Measurements from ENCODE around the gene PADI1. TPM values are rescaled to one million over a fixed set of nuclear protein-coding genes. Genes with fewer than 3 reads are reported as not detected.

The PADI1 gene
- total RNA-seq, 2 experiments from 2014 or later, result not detected

- H2AFZ ChIP-seq (ENCODE audit: low read length), result no peak overlapping the region
- intact Hi-C loops (cut with micrococcal nuclease; ENCODE audit: unreplicated experiment), result no loop called here
- H3K79me2 ChIP-seq (ENCODE audit: insufficient read depth, low read depth, low read length), result no peaks in the 10 kb centered on the region
- ChIA-PET CTCF (ENCODE audit: unreplicated experiment) (no interaction called here), POLR2A (interaction anchor here (0.6 kb wide), 1 partner anchor 706 kb away, joined by 4 read pairs; no protein-coding TSS in a partner anchor)
- H3K9me2 ChIP-seq (ENCODE audit: insufficient read depth, low read length), result no peaks in the 10 kb centered on the region
- DNase-seq (ENCODE audit: low spot score), result no peak
- H3K36me3 ChIP-seq (ENCODE audit: insufficient read depth, low read length), result no peaks in the 10 kb centered on the region
- no peak overlapping the region for H3K4me2 ChIP-seq (ENCODE audit: low read length)
- H4K20me1 ChIP-seq (ENCODE audit: insufficient read depth, low read length), result no peaks in the 10 kb centered on the region
- H3K9me3 ChIP-seq (ENCODE audit: low read length), result no peaks in the 10 kb centered on the region
- H3K4me3 ChIP-seq (ENCODE audit: low read depth, low read length, poor library complexity, severe bottlenecking), result no peak overlapping the region
- H3K4me1 ChIP-seq (ENCODE audit: insufficient read depth, low read length, poor library complexity, severe bottlenecking), result no peaks in the 10 kb centered on the region
- TF ChIP-seq CTCF (conservative IDR thresholded peaks at IDR 0.05; ENCODE audit: low read length) (no peak), EZH2phosphoT487 (IDR thresholded peaks at IDR 0.05; ENCODE audit: borderline replicate concordance, low read depth, low read length) (no peak)
- no TSS peak for BruUV-seq (replicated peaks)
- no peak overlapping the region for H3K27ac ChIP-seq (ENCODE audit: low read depth, low read length, poor library complexity, severe bottlenecking)
Observed at GRCh38 chr1:17282836-17283235, 77.9 kb downstream of the PADI1 start.

GRCh38 chr1:17286646-17287045 lies 81.7 kb downstream of the PADI1 start:
- H3K9me3 ChIP-seq (ENCODE audit: low read length), result no peaks in the 10 kb centered on the region
- ChIA-PET POLR2A (no interaction called here), CTCF (ENCODE audit: unreplicated experiment) (no interaction called here)
- no peaks in the 10 kb centered on the region for H3K79me2 ChIP-seq (ENCODE audit: insufficient read depth, low read depth, low read length)
- no peak overlapping the region for H3K27ac ChIP-seq (ENCODE audit: low read depth, low read length, poor library complexity, severe bottlenecking)
- no peaks in the 10 kb centered on the region for H3K36me3 ChIP-seq (ENCODE audit: insufficient read depth, low read length)
- no peaks in the 10 kb centered on the region for H3K9me2 ChIP-seq (ENCODE audit: insufficient read depth, low read length)
- no peak overlapping the region for H3K4me2 ChIP-seq (ENCODE audit: low read length)
- intact Hi-C loops (cut with micrococcal nuclease; ENCODE audit: unreplicated experiment), result no loop called here
- H3K4me1 ChIP-seq (ENCODE audit: insufficient read depth, low read length, poor library complexity, severe bottlenecking), result no peaks in the 10 kb centered on the region
- no peak overlapping the region for H3K4me3 ChIP-seq (ENCODE audit: low read depth, low read length, poor library complexity, severe bottlenecking)
- no peak for DNase-seq (ENCODE audit: low spot score)
- BruUV-seq (replicated peaks), result no TSS peak
- no peak overlapping the region for H2AFZ ChIP-seq (ENCODE audit: low read length)
- TF ChIP-seq CTCF (conservative IDR thresholded peaks at IDR 0.05; ENCODE audit: low read length) (no peak), EZH2phosphoT487 (IDR thresholded peaks at IDR 0.05; ENCODE audit: borderline replicate concordance, low read depth, low read length) (no peak)
- no peaks in the 10 kb centered on the region; the same call in 1 of the 2 replicates for H4K20me1 ChIP-seq (ENCODE audit: insufficient read depth, low read length)

- H3K4me3 ChIP-seq (ENCODE audit: low read depth, low read length, poor library complexity, severe bottlenecking), result no peak overlapping the region
- no peaks in the 10 kb centered on the region for H3K36me3 ChIP-seq (ENCODE audit: insufficient read depth, low read length)
- ChIA-PET POLR2A (no interaction called here), CTCF (ENCODE audit: unreplicated experiment) (no interaction called here)
- BruUV-seq (replicated peaks), result no TSS peak
- no peaks in the 10 kb centered on the region; the same call in 1 of the 2 replicates for H4K20me1 ChIP-seq (ENCODE audit: insufficient read depth, low read length)
- no peaks in the 10 kb centered on the region for H3K9me2 ChIP-seq (ENCODE audit: insufficient read depth, low read length)
- no peaks in the 10 kb centered on the region for H3K4me1 ChIP-seq (ENCODE audit: insufficient read depth, low read length, poor library complexity, severe bottlenecking)
- TF ChIP-seq EZH2phosphoT487 (IDR thresholded peaks at IDR 0.05; ENCODE audit: borderline replicate concordance, low read depth, low read length), result no peak
- TF ChIP-seq CTCF (conservative IDR thresholded peaks at IDR 0.05; ENCODE audit: low read length), result no peak
- DNase-seq (ENCODE audit: low spot score), result no peak
- intact Hi-C loops (cut with micrococcal nuclease; ENCODE audit: unreplicated experiment), result no loop called here
- H3K27ac ChIP-seq (ENCODE audit: low read depth, low read length, poor library complexity, severe bottlenecking), result no peak overlapping the region
- no peak overlapping the region for H3K4me2 ChIP-seq (ENCODE audit: low read length)
- H2AFZ ChIP-seq (ENCODE audit: low read length), result no peak overlapping the region
- no peaks in the 10 kb centered on the region for H3K79me2 ChIP-seq (ENCODE audit: insufficient read depth, low read depth, low read length)
- no peaks in the 10 kb centered on the region for H3K9me3 ChIP-seq (ENCODE audit: low read length)
Observed at GRCh38 chr1:17287130-17287776, 82.3 kb downstream of the PADI1 start.
